ENCODE measurements around the gene PCSK5. TPM values are rescaled to one million over a fixed set of nuclear protein-coding genes. Genes with fewer than 3 reads are reported as not detected.
"Not testable (repeated sequence)": the region's sequence is repeated elsewhere in the genome, so short reads cannot be mapped to it uniquely, and the experiment has no call there.

The PCSK5 gene
- total and polyA plus RNA-seq, 4 donors: 5.1 to 47.5 (median 22.0) TPM

- H3K27me3 ChIP-seq (ENCODE audit: control insufficient read depth in 1 of 2, insufficient read depth in 2 of 2, low read length in 1 of 2); H3K36me3 ChIP-seq (ENCODE audit: control insufficient read depth in 1 of 2, insufficient read depth in 2 of 2, low read length in 1 of 2); H3K4me3 ChIP-seq (ENCODE audit: low read length in 2 of 2); intact Hi-C loops (cut with DNase I); H3K9me3 ChIP-seq (ENCODE audit: control insufficient read depth, low read length); H3K27ac ChIP-seq (ENCODE audit: low read depth in 1 of 2, low read length in 2 of 2); DNase-seq; ATAC-seq (ENCODE audit: low FRiP score); H3K4me1 ChIP-seq (ENCODE audit: control insufficient read depth in 1 of 2, insufficient read depth in 2 of 2, low read length in 2 of 2): not testable (repeated sequence)
- WGBS, 2 donors: 87 to 94% methylated on average over 12 to 13 of the region's 13 CpGs
Measured at GRCh38 chr9:76319466-76319865, 429.0 kb downstream of the PCSK5 start.

GRCh38 chr9:76321195-76321828 is 430.8 kb downstream of the PCSK5 start:
- Histone ChIP-seq H3K36me3 (ENCODE audit: control insufficient read depth in 1 of 2, insufficient read depth in 2 of 2, low read length in 1 of 2) (no peaks in the 10 kb centered on the region), H3K4me3 (ENCODE audit: low read length in 2 of 2) (no peak overlapping the region), H3K27me3 (ENCODE audit: control insufficient read depth in 1 of 2, insufficient read depth in 2 of 2, low read length in 1 of 2) (no peaks in the 10 kb centered on the region), H3K4me1 (ENCODE audit: control insufficient read depth in 1 of 2, insufficient read depth in 2 of 2, low read length in 2 of 2) (no peaks in the 10 kb centered on the region), H3K27ac (ENCODE audit: low read depth in 1 of 2, low read length in 2 of 2) (no peak overlapping the region), H3K9me3 (ENCODE audit: control insufficient read depth, low read length) (no peaks in the 10 kb centered on the region)
- intact Hi-C loops (cut with DNase I): no loop called here
- ATAC-seq (ENCODE audit: low FRiP score) (no peak), DNase-seq (no peak)
- 21 to 26% methylated on average over 9 of the region's 9 CpGs for WGBS, 2 donors

- DNase-seq (no peak), ATAC-seq (ENCODE audit: low FRiP score) (no peak)
- Histone ChIP-seq H3K36me3 (ENCODE audit: control insufficient read depth in 1 of 2, insufficient read depth in 2 of 2, low read length in 1 of 2) (no peaks in the 10 kb centered on the region), H3K4me3 (ENCODE audit: low read length in 2 of 2) (no peak overlapping the region), H3K4me1 (ENCODE audit: control insufficient read depth in 1 of 2, insufficient read depth in 2 of 2, low read length in 2 of 2) (no peaks in the 10 kb centered on the region), H3K9me3 (ENCODE audit: control insufficient read depth, low read length) (no peaks in the 10 kb centered on the region), H3K27ac (ENCODE audit: low read depth in 1 of 2, low read length in 2 of 2) (no peak overlapping the region), H3K27me3 (ENCODE audit: control insufficient read depth in 1 of 2, insufficient read depth in 2 of 2, low read length in 1 of 2) (no peaks in the 10 kb centered on the region)
- intact Hi-C loops (cut with DNase I): no loop called here
- whole genome bisulfite sequencing, 2 donors: 74 to 76% methylated on average over 10 of the region's 10 CpGs
Measured at GRCh38 chr9:76322810-76323209, 432.3 kb downstream of the PCSK5 start.

GRCh38 chr9:76323490-76323889 is 433.0 kb downstream of the PCSK5 start:
- WGBS, 2 donors: 79 to 86% methylated on average over 2 of the region's 2 CpGs
- Histone ChIP-seq H3K4me1 (ENCODE audit: control insufficient read depth in 1 of 2, insufficient read depth in 2 of 2, low read length in 2 of 2) (no peaks in the 10 kb centered on the region), H3K9me3 (ENCODE audit: control insufficient read depth, low read length) (no peaks in the 10 kb centered on the region), H3K27ac (ENCODE audit: low read depth in 1 of 2, low read length in 2 of 2) (no peak overlapping the region), H3K4me3 (ENCODE audit: low read length in 2 of 2) (no peak overlapping the region), H3K27me3 (ENCODE audit: control insufficient read depth in 1 of 2, insufficient read depth in 2 of 2, low read length in 1 of 2) (no peaks in the 10 kb centered on the region), H3K36me3 (ENCODE audit: control insufficient read depth in 1 of 2, insufficient read depth in 2 of 2, low read length in 1 of 2) (no peaks in the 10 kb centered on the region)
- no peak for ATAC-seq (ENCODE audit: low FRiP score)
- intact Hi-C loops (cut with DNase I): no loop called here
- DNase-seq: no peak

- DNase-seq; intact Hi-C loops (cut with DNase I); ATAC-seq (ENCODE audit: low FRiP score); H3K27ac ChIP-seq (ENCODE audit: low read depth in 1 of 2, low read length in 2 of 2); H3K4me1 ChIP-seq (ENCODE audit: control insufficient read depth in 1 of 2, insufficient read depth in 2 of 2, low read length in 2 of 2); H3K9me3 ChIP-seq (ENCODE audit: control insufficient read depth, low read length); H3K4me3 ChIP-seq (ENCODE audit: low read length in 2 of 2); H3K27me3 ChIP-seq (ENCODE audit: control insufficient read depth in 1 of 2, insufficient read depth in 2 of 2, low read length in 1 of 2); H3K36me3 ChIP-seq (ENCODE audit: control insufficient read depth in 1 of 2, insufficient read depth in 2 of 2, low read length in 1 of 2): not testable (repeated sequence)
- WGBS, 2 donors: 95 to 98% methylated on average over 7 of the region's 7 CpGs
Measured at GRCh38 chr9:76324030-76324429, 433.6 kb downstream of the PCSK5 start.

- Histone ChIP-seq H3K4me3 (ENCODE audit: low read length in 2 of 2) (no peak overlapping the region), H3K4me1 (ENCODE audit: control insufficient read depth in 1 of 2, insufficient read depth in 2 of 2, low read length in 2 of 2) (no peaks in the 10 kb centered on the region), H3K9me3 (ENCODE audit: control insufficient read depth, low read length) (no peaks in the 10 kb centered on the region), H3K27me3 (ENCODE audit: control insufficient read depth in 1 of 2, insufficient read depth in 2 of 2, low read length in 1 of 2) (no peaks in the 10 kb centered on the region), H3K36me3 (ENCODE audit: control insufficient read depth in 1 of 2, insufficient read depth in 2 of 2, low read length in 1 of 2) (no peaks in the 10 kb centered on the region), H3K27ac (ENCODE audit: low read depth in 1 of 2, low read length in 2 of 2) (no peak overlapping the region)
- WGBS, 2 donors: 85 to 86% methylated on average over 1 of the region's 1 CpG
- ATAC-seq (ENCODE audit: low FRiP score) (no peak), DNase-seq (no peak)
- intact Hi-C loops (cut with DNase I): no loop called here
Measured at GRCh38 chr9:76330034-76330433, 439.6 kb downstream of the PCSK5 start.

GRCh38 chr9:76333388-76333787 is 442.9 kb downstream of the PCSK5 start:
- Histone ChIP-seq H3K4me3 (ENCODE audit: low read length in 2 of 2) (no peak overlapping the region), H3K27ac (ENCODE audit: low read depth in 1 of 2, low read length in 2 of 2) (no peak overlapping the region), H3K27me3 (ENCODE audit: control insufficient read depth in 1 of 2, insufficient read depth in 2 of 2, low read length in 1 of 2) (no peaks in the 10 kb centered on the region), H3K4me1 (ENCODE audit: control insufficient read depth in 1 of 2, insufficient read depth in 2 of 2, low read length in 2 of 2) (no peaks in the 10 kb centered on the region), H3K9me3 (ENCODE audit: control insufficient read depth, low read length) (no peaks in the 10 kb centered on the region), H3K36me3 (ENCODE audit: control insufficient read depth in 1 of 2, insufficient read depth in 2 of 2, low read length in 1 of 2) (no peaks in the 10 kb centered on the region)
- ATAC-seq (ENCODE audit: low FRiP score) (no peak), DNase-seq (no peak)
- intact Hi-C loops (cut with DNase I): no loop called here
- WGBS, 2 donors: 38 to 47% methylated on average over 3 of the region's 3 CpGs

- no peak for ATAC-seq (ENCODE audit: low FRiP score)
- Histone ChIP-seq H3K4me1 (ENCODE audit: control insufficient read depth in 1 of 2, insufficient read depth in 2 of 2, low read length in 2 of 2) (no peaks in the 10 kb centered on the region), H3K27me3 (ENCODE audit: control insufficient read depth in 1 of 2, insufficient read depth in 2 of 2, low read length in 1 of 2) (no peaks in the 10 kb centered on the region), H3K4me3 (ENCODE audit: low read length in 2 of 2) (no peak overlapping the region), H3K36me3 (ENCODE audit: control insufficient read depth in 1 of 2, insufficient read depth in 2 of 2, low read length in 1 of 2) (no peaks in the 10 kb centered on the region), H3K9me3 (ENCODE audit: control insufficient read depth, low read length) (no peaks in the 10 kb centered on the region), H3K27ac (ENCODE audit: low read depth in 1 of 2, low read length in 2 of 2) (no peak overlapping the region)
- DNase-seq: no peak
- intact Hi-C loops (cut with DNase I): no loop called here
- 76 to 79% methylated on average over 7 of the region's 7 CpGs for WGBS, 2 donors
Measured at GRCh38 chr9:76333964-76334363, 443.5 kb downstream of the PCSK5 start.

GRCh38 chr9:76336027-76336426 is 445.6 kb downstream of the PCSK5 start:
- H3K27me3 ChIP-seq (ENCODE audit: control insufficient read depth in 1 of 2, insufficient read depth in 2 of 2, low read length in 1 of 2): no peaks in the 10 kb centered on the region
- H3K36me3 ChIP-seq (ENCODE audit: control insufficient read depth in 1 of 2, insufficient read depth in 2 of 2, low read length in 1 of 2): no peaks in the 10 kb centered on the region
- no peak overlapping the region for H3K4me3 ChIP-seq (ENCODE audit: low read length in 2 of 2)
- H3K9me3 ChIP-seq (ENCODE audit: control insufficient read depth, low read length): no peaks in the 10 kb centered on the region
- no peak for ATAC-seq (ENCODE audit: low FRiP score)
- WGBS, 2 donors: 92 to 94% methylated on average over 1 of the region's 1 CpG
- intact Hi-C loops (cut with DNase I): no loop called here
- no peak overlapping the region for H3K27ac ChIP-seq (ENCODE audit: low read depth in 1 of 2, low read length in 2 of 2)
- DNase-seq: no peak
- no peaks in the 10 kb centered on the region for H3K4me1 ChIP-seq (ENCODE audit: control insufficient read depth in 1 of 2, insufficient read depth in 2 of 2, low read length in 2 of 2)
